AG09319 (cell line): ENCODE measurements around the gene CLTCL1.
"Not testable (repeated sequence)": the region's sequence is repeated elsewhere in the genome, so short reads cannot be mapped to it uniquely, and the experiment has no call there.

Experiments
- DNase-seq: peaks from one replicate; pipeline ENCODE4 v3.0.0-alpha.2; 2010; ENCODE audit warnings: low read depth; ENCODE audit errors: extremely low read depth
- CTCF ChIP-seq: IDR thresholded peaks from 2 replicates; pipeline ENCODE4 v1.5.1; 2011; ENCODE audit warnings: low read depth, mild to moderate bottlenecking, inconsistent platforms, low read length, moderate library complexity

The CLTCL1 gene

GRCh38 chr22:19271856-19272535 is 19.5 kb downstream of the CLTCL1 start:
- no peak for DNase-seq
- TF ChIP-seq CTCF: no peak

- DNase-seq: no peak
- TF ChIP-seq CTCF: no peak
Measured at GRCh38 chr22:19271273-19271855, 20.2 kb downstream of the CLTCL1 start.

GRCh38 chr22:19270873-19271272 is 20.6 kb downstream of the CLTCL1 start:
- no peak for DNase-seq
- TF ChIP-seq CTCF: no peak

GRCh38 chr22:19266547-19267086 is 24.9 kb downstream of the CLTCL1 start:
- no peak for DNase-seq
- TF ChIP-seq CTCF: no peak

GRCh38 chr22:19265779-19266178 is 25.7 kb downstream of the CLTCL1 start:
- TF ChIP-seq CTCF: no peak

GRCh38 chr22:19260804-19261203 is 30.7 kb downstream of the CLTCL1 start:
- no peak for DNase-seq
- TF ChIP-seq CTCF: no peak

More at GRCh38 chr22:19265779-19266178, 25.7 kb downstream of the CLTCL1 start:
- no peak for DNase-seq

GRCh38 chr22:19260194-19260593 is 31.3 kb downstream of the CLTCL1 start:
- no peak for TF ChIP-seq CTCF

GRCh38 chr22:19258968-19259288 is 32.6 kb downstream of the CLTCL1 start:
- DNase-seq: not testable (repeated sequence)

More at GRCh38 chr22:19260194-19260593, 31.3 kb downstream of the CLTCL1 start:
- DNase-seq: no peak
